SIG-M5 treated with dmso at 0.1 percent for 504 hours (cell line): ENCODE results near the gene AADAC.
A peak's percentile ranks its signal among the peaks of the same experiment; 100 is the strongest.
"Not testable (repeated sequence)": the region's sequence is repeated elsewhere in the genome, so short reads cannot be mapped to it uniquely, and the experiment has no call there.

ENCODE experiments used
- DNase-seq: peaks from one replicate; lab custom pipeline; 2025; ENCODE audit not compliant: unreplicated experiment; lab: John Stamatoyannopoulos, UW

Gene AADAC

GRCh38 chr3:151813799-151814198 lies at the start of gene AADAC:
Gene AADAC, plus strand, starts transcription at chr3:151814116. Its CDS starts 47 bp downstream, at chr3:151814163.
- no peak for DNase-seq

DNA sequence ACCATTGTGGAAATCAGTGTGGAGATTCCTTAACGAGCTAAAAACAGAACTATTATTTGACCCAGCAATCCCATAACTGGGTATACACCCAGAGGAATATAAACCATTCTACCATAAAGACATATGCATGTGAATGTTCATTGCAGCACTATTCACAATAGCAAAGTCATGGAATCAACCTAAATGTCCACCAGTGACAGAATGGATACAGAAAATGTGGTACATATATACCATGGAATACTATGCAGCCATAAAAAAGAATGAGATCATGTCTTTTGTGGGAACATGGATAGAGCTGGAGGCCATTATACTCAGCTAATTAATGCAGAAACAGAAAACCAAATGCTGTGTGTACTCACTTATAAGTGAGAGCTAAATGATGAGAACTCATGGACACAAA lies 49.2 kb upstream of the AADAC start:
- DNase-seq: not testable (repeated sequence)

GRCh38 chr3:151765685-151766084 lies 48.2 kb upstream of the AADAC start:
- DNase-seq: no peak

DNA sequence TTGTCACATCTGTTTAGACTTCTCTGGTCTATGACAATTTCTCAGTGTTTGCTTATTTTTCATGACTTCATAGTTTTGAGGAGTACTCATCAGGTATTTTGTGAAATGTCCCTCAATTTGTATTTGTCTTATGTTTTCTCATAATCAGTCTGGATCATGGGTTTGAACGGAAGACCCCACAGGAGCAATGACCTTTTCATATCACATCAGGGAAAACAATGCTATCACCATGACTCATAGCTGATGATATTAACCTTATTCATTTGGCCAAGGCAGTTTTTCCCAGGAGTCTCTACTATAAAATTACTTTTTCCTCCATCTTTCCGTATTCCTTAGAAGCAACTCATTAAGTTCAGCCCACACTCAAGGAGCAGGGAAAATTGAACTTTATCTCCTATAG lies 47.5 kb upstream of the AADAC start:
- DNase-seq: no peak

GRCh38 chr3:151768393-151768930 lies 45.5 kb upstream of the AADAC start:
- DNase-seq: no peak

DNA sequence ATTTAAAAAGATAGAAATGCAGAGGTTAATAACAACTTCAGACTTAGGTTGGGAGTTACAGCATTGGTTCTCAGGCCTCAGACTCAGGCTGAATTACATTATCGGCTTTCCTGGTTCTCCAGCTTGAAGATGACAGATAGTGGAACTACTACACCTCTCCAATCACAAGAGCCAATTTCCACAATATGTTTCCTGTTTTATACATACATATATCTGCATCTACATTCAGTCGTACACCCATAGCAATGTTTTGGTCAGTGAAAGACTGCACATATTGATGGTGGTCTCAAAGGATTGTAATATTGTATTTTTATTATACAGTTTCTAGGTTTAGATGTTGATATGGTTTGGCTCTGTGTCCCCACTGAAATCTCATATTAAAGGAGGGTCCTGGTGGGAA lies 44.7 kb upstream of the AADAC start:
- DNase-seq: no peak

- DNase-seq: no peak
Measured at GRCh38 chr3:151770956-151771355, 43.0 kb upstream of the AADAC start.

- DNase-seq: no peak
Measured at GRCh38 chr3:151772825-151773480, 41.0 kb upstream of the AADAC start.

- DNase-seq: no peak
Measured at GRCh38 chr3:151774235-151774634, 39.7 kb upstream of the AADAC start.

DNA sequence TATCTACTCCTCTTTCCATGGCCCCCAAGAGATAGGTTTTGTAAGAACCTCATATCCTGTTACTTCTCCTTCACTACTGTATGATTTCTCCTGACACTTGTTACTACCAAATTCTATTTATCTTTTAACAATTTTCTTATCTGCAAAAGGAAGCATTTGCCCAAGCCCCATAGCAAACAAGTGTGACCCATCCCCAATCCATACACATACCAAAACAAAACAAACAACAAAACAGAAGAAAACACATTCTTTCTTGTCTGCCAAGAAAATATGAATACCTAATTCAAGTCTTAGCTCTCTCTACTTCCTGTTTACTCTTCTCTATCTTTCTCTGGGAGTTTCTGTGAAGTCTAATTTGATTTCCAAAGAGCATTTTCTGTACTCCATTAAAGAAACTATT lies 39.0 kb upstream of the AADAC start:
- DNase-seq: no peak

DNA sequence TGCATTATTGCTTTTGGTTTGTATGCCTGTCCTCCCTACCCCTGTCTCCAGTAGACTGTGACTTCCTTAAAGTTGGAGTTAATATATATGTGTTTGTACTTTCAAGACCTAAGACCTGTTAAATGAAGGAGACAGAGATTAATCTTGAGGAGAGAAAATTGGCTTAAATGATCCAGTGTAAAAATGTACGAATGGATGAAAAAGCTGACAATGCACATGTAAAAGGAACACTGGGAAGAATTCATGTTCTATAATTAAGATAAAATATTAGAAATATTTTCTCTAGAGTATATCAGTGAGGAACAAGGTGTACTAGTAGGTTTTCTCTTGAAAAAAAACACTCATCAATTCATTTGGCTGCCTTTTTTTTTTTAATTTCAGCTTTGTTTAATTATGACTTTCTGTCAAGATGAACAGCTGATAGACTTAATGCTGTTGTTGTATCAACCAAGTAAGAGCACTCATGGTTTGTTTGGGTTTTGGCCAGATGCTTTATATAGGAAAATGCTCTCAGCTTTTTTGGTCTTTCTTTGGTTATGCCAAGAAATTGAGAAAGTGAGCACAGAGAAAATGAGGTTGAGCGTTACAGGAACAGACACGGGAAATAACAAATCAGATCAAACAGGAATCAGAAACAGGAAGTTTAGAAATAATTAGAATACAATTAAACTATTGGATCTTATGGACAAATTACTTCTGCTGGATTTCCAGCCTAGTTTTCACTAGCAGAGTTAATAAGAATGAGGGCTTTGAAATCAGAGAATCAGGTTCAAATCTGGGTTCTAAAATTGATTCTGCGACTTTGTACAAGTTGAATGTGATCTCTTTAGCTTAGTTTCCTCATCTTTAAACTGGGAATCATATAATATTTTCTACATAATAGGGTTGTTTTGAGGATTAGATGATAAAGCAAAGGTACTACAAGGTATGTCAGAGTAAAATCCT lies 38.3 kb upstream of the AADAC start:
- DNase-seq: no peak

- DNase-seq: no peak
Measured at GRCh38 chr3:151776259-151776740, 37.6 kb upstream of the AADAC start.

- DNase-seq: no peak
Measured at GRCh38 chr3:151777880-151778279, 36.0 kb upstream of the AADAC start.

DNA sequence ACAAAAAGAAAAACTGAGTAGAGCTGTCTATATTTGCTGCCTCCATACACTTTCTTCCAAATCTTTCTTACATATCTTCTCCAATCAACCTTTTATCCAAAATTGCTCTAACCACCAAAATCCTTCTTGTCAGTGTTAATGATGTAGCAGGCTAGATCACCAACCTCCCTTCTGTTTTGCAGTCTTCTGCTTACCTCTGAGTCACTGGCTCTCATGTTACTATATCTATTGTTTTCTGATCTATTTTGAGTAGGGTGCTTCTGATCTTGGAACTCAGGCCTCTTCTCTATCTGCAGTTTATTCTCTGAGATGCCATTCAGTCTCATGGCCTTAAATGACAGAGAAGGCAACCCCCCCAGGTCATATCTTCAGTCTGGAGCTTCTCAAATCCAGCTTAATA lies 26.3 kb upstream of the AADAC start:
- no peak for DNase-seq

DNA sequence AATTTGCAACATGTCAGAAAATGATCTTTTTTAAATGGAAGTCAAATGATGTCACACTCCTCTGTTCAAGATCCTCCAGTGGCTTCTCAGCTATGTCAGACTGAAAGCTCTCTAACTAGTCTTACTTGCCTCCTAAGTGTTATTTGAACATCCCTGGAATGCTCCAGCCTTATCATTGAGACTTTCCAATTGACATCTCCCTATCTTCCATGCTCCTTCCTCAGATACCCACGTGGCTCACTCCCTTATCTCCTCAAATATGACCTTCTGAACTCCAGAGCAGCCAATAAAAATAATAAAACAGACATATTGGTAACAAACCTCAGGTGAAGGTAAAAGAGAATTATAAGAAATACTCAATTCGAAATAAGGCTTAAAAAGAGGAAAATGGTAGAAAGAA lies 25.5 kb upstream of the AADAC start:
- DNase-seq: no peak

GRCh38 chr3:151789853-151790463 lies 24.0 kb upstream of the AADAC start:
- DNase-seq: peak; percentile 48

DNA sequence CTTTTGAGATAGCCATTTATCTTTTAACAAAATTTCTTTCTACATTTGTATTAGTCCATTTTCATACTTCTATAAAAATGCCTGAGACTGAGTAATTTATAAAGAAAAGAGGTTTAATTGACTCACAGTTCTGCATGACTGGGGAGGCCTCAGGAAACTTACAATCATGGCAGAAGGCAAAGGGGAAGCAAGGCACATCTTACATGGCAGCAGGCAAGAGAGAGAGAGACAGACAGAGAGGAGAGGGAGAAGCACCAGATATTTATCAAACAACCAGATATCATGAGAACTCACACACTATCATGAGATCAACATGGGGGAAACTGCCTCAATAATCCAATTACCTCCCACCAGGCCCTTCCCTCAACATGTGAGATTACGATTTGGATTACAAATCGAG lies 23.2 kb upstream of the AADAC start:
- not testable (repeated sequence) for DNase-seq

DNA sequence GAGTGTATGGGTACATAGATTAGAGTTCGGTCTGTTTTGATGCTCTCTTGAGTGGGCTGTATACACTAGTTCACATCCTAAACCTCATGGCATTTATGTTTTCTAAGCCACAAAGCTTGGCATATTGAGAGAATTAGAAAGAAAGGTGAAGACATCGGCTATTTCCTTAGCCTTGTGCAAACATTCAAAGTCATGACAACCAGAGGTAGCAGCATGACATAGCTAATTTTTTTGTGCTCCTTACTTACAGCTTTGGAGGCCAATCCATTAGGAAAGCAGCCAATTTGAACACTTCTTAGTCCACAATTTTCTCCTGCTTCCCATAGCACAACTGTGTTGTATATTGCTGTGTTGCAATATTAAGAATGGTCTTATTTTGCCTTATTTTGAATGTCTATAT lies 21.5 kb upstream of the AADAC start:
- no peak for DNase-seq

DNA sequence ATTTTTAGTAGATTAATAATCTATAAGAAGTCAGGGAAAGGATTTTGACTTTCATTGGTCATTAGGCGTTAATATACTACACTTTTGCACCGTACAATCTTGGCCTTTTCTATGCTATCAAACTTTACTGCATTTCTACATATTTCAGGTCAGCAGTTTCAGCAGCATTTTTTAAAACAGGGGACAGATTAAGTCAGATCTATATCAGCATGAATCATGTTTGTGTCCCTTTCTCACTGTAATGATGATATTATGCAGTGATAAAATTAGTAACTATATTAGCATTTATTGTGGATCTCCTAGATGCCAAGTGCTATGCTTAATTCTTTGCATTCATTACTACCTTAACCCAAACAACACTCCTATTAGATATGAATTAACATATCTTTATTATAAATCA lies 20.3 kb upstream of the AADAC start:
- DNase-seq: no peak

DNA sequence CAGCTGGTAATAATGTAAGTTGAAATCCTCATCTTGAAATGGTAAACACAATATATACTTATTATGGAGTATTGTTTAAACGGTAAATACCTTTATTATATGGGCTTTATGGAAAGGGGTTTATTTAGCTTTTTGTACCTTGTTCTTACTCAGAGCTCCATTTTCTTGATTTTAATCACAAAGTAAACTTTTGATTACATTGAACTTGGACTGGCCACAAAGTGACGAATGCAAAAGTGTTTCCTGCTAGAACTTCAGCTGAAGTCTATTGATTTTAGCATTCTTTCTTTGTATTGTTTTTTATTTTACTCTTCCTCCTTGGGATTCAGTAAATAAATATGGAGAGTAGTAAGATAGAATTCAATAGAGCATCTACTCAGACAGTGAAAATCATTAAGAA lies 19.8 kb upstream of the AADAC start:
- no peak for DNase-seq

GRCh38 chr3:151795276-151795675 lies 18.6 kb upstream of the AADAC start:
- DNase-seq: no peak
